GM18499 (cell line): Measurements from ENCODE around the gene SORBS2.

Source experiments
- ATAC-seq: cut with Tn5 transposase; IDR thresholded peaks from one replicate; pipeline ENCODE4 v1.9.1; 2021; ENCODE audit warnings: moderate number of reproducible peaks; ENCODE audit not compliant: insufficient read depth, unreplicated experiment

The SORBS2 gene

DNA sequence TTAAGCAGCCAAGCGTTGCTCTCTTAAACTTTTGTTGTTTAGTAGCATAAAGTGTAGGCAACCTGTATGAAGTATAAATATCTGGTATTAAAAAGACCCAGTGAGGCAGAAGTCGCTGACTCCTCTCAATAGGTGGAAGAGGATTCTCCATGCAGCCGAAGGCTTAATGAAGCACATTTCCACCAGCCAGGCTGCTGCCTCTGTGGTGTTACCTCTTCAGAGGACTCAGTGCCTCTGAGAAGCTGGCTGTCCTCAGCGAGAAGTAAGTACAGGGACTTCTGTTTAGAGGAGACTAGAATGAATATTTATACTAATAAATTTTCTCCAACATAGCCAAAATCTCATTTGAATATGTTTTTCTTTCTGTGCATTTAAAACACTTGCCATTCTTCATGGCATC, 6.0 kb downstream of the SORBS2 start:
- ATAC-seq: no peak

DNA sequence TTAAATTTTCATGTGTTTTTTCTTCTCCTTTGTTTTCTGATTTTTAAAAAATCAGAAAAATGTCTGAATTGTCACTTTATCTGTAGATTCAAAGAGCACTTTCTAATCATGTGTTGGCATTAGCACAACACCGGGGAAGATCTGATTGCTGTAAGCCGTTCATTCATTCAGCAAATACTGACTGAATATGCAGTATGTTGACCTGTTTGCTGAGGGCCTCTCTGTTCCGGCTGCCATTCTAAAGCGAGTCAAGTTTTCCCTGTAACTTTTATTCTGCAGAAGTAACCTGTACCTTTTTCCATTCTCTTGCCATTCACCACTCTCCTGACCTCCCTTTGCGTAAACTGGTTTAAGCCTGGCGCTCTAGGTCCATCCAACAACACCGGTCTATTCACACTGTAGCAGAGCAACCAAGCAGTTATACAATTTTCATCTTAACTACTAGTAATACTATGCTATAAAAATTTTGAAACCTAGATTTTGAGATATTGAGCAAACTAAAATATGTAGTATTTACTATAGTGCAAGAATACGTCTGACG, 6.7 kb downstream of the SORBS2 start:
- no peak for ATAC-seq

DNA sequence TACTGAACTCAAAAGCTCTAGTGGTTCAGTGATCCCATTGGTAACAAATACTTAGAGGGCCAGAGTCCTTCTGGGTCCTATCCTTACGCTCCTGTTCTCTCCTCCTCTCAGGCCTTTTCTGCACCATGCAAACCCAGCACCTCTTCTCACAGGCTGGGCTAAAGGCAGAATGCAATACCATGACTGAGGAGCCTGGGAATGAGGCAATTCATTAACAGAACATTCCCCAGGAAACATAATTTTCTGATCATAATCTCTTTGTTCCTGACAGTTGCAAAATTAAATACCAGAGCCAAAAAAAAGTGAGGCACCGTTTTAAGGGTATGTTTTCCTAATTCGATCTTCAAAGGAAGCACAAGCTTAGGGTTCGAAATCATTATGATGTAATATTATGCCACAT, 9.0 kb downstream of the SORBS2 start:
- no peak for ATAC-seq

DNA sequence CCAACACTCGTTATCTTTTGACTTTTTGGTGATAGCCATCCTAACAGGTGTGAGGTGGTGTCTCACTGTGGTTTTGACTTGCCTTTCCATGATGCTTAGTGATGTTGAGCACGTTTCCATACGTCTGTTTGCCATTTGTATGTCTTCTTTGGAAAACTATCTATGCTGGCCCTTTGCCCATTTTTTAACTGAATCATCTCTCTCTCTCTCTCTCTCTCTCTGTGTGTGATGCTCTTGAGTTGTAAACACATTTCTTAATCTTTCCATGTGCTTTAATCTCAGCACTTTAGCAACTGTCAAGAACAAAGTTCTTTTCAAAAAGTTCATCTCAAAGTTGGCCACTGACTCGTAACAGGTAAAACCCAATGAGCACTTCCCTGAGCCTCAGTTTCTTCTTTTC, 10.5 kb downstream of the SORBS2 start:
- no peak for ATAC-seq

DNA sequence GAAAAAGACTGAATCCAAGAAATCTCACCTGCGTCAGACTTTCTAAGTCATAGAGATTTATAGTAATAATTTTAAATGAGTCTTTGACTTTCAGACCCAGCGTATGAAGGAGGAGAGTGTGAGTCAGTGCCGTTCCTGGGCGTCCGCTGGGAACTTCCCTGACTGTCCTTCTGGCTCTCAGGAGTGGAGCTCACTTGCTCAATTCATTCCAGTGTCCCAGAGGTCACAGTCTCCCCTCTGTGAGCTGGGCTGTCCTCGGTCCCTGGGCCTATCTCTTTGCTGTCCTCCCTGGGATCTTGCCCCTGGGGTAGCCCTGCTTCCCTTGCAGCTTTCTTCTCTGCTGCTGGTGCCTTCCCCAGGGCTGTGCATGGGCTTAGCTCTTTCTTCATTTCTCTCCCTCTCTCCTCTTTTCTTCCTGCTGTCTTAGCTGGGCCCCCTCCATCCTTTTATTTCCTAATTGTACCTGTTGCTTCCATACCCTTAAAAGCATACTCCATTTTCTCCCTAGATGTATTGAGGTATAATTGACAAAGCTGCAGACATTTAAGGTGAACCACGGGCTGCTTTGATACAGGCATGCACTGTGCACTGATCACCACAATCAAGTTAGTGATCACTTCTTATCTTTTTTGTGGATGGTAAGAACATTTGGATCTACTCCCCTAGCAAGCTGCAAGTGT, 11.6 kb downstream of the SORBS2 start:
- ATAC-seq: no peak

DNA sequence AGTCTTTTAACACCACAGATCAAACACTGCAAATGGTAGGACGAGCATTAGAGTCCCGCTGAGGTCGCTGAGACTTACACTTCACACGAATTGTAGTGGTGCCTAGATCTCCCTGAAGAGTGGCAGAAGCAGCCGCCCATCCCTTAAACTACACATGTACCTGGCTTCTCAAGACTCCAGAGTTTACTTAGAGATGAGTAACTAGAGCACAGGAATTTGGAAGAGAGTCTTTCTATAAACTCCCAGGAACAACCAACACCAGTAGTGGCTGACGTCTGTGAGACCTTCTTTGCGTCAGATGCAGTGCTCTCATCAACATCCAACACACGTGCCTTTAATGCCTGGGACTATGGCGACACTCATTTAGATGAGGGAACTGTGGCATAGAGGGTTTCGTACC, 12.6 kb downstream of the SORBS2 start:
- no peak for ATAC-seq

DNA sequence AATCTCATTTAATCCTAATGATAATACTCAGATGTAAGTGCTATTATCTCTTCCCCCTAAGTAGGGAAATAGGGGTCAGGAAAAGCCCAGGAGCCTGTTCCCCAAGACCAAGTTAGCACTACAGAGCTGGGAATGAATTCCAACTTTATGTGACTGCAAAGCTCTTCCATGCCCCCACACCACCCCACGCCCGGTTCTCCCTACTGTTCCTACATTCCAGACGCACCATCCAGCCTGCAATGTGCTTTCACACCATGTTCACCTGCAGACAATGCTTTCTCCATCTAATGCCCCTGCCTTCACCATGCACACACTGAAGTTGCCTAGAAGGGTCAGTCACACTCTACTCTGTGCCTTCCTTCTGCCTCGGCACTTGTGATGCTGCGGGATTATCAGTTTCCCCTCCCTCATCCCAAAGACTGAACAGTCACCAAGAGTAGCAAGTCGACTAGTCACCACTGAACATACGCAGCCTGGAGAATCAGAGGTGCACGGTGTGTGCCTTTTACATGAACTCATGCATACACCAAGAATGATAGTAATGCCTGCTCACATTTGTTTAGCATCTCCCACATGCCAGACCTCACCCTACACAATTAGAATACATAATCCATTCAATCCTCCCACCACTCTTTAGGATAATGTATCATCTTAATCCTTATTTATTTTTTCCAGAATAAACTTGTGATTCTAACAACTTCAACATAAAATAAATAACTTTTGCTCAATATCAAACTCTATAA, 14.2 kb downstream of the SORBS2 start:
- no peak for ATAC-seq

DNA sequence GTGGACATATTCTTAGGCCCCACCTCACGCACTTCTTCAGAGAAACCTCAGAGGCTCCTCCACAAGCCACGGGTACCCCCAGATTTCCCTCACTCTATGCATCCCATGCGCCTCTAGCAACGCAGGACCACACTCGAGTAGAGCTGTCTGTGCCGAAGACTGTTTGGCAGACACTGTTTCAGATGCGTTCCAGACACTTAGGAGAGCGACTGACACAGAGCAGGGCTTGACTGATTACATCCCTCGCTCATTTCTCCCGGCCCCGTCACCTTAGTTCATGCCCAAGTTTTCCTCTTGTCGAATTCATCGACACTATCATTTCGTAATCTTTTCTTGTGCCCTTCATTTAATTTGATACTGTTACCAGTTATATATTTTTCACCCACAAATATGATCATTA, 15.0 kb downstream of the SORBS2 start:
- no peak for ATAC-seq

DNA sequence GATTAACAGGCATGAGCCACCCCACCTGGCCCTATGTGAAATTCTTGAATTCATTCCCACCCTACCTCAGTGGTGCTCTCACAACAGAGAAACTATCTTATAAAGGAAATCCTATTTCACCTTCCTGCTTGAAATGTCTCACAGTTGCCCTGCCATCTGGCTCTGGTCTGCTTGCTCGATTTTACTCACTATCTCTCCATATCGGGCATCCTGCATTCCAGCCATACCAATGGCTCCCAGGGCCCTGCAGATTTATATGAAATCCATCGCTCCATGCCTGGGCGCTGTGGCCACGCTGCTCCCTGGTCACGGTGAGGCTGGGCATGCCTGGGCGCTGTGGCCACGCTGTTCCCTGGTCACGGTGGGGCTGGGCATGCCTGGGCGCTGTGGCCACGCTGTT, 15.8 kb downstream of the SORBS2 start:
- no peak for ATAC-seq

DNA sequence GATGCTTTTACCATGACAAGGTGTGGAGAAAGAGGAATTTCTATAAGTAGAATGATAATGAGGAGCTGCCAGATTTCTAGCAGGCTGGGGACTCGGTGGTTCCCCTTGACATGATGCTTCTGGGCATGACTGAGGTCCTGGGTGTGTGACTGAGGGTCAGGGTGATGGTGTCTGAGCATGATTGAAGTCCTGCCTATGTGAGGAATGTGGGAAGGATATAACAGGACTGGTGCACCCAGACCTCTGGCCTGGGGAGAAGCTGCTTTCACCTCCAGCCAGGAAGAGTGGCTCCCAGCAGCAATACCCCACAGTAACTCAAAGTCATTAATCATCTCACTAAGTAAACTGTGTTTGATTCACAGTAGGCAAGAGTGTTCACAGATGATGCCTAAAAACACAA, 17.4 kb downstream of the SORBS2 start:
- ATAC-seq: no peak

DNA sequence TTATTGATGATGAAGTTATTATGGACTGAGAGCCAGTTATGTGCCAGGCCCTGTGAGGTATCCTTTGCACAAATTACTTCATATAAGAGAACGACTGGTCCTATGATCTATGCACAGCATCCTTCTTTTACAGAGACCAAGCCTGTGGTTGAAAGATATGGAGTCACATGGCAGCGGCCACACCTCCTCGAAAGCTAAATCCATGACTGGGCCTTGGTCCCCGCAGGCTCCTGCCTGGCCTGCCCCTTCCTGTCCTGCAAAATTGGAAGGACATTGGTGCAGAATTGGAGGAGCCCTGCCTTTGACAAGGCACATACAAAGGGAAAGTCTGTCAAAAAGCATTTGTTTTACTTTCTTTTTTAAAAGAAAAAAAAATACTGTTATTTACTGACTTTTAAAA, 18.3 kb downstream of the SORBS2 start:
- no peak for ATAC-seq

DNA sequence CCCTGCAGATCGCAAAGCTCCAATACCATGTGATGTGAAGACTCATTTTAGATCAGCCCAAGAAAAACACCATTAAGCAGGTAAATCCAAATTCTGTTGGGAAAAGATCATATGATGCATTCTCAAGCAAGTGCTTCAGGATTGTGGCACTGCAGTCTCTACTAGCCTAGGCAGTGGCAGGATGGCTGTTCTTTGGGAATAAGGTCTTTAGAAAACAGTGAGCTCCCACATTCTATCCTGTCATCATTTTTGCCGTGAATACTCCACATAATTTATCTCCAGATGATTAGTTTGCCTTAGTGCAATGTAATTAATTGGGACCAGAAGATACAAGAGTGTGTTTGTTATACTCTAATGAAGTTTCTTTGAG, 18.9 kb downstream of the SORBS2 start:
- ATAC-seq: no peak

DNA sequence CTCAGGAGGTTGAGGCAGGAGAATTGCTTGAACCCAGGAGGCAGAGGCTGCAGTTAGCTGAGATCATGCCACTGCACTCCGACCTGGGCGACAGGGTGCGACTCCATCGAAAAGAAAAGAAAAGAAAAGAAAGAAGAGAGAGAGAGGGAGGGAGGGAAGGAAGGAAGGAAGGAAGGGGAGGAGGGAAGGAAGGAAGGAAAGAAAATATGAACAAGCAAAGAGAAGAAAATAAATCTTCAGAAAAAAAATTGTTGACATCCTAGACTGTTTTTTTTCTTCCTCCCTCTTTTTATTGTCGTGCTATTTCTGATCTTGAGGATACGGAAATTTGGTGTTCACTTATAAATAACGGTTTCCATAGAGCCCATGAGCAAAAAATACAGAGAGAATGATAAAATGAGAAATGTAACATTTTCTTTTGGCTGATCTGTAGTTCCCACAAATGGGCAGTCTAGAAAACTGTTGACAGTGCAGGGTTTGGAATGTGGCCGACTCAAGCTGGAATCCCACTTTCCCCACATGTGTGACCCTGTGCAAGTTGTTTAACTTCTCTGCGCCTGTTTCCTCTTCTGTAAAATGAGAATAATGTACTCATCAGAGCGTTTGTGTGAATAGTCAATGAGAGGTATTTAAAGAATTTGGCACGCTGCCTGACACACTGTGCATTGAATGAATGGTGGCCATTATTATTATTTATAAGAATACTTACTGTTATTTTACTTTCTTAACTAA, 19.4 kb downstream of the SORBS2 start:
- no peak for ATAC-seq

DNA sequence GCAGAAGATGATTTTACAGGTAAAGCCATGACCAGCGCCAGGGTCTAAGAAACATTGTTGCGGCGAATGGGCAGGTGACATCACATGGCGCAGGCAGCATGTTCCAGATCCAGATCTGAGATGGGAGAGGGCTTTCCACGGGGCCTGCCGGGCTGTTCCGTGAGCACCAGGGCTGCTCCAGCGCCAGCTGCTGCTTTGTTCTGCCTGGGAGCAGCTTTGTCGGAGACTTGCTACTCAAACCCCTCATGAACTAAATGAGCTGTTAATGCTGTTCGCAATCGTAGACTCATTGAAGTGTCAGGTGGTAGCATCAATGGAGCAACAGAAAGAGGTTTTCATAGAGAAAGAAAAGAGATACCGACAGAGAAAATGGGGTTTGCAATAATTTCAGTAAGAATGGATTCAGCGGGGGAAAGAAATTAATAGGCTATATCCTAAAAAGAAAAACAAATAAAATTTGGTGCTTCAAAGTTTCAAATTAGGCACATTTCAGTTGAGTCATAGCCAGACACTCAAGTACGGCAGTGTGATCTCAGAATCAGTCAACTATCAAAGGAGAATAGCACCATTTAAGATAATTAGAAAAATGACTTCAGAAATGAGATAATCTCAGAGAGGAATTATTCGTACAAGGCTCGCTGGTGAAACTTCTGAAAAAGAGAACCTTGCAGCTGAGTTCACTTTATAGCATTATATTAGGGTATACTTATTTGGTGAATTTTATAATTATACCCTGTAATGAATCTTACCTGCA, 23.9 kb downstream of the SORBS2 start:
- ATAC-seq: no peak

DNA sequence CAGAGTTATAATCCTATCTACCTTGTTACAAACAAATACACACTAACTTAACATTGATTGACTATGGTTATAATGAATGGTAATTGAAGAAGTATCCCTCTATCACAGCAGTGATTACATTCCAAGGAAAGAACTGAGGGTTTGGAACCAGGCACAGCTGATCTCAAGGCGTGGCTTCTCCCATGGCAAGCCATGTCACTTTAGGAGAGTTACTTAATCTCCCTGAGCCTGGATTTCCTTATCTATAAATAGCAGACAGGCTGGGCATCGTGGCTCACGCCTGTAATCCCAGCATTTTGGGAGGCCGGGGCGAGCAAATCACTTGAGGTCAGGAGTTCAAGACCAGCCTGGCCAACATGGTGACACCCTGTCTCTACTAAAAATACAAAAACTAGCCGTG, 25.6 kb downstream of the SORBS2 start:
- no peak for ATAC-seq

DNA sequence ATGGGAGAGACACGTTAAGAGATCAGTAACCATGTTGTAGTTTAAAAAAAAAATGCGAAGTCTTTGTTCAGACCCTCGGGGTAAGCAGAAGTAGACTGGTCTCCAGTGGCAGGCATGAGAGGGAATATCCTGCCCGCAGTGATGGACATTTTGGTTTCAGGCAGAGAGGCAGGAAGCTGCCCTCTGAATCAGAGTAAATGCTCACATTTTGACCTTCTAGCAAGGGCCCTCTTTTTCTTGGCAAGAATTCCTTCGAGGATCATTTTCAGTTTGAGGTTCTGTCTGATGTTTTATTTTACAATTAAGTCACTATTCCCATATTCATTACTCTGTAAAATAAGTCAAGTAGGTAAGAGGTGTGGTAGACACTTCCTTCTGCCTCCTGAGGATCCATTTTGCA, 28.4 kb downstream of the SORBS2 start:
- ATAC-seq: no peak

DNA sequence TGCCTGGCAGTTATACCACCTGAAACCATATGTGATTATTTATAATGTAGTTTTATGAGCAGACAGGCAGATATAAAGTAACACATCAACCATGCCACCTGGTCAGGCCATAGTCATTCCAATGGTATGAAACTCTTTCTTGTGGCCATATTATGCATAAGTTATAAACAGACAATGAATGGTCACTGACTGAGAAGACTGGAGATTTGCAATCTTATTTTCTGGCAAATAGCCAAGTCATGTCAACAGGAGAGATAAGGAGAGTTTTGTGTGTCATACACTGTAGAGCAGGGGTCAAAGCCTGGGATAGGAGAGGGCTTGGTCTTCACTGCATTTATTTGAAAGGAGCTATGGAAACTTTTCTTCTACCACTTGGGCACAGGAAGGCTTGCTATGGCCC, 29.5 kb downstream of the SORBS2 start:
- no peak for ATAC-seq

DNA sequence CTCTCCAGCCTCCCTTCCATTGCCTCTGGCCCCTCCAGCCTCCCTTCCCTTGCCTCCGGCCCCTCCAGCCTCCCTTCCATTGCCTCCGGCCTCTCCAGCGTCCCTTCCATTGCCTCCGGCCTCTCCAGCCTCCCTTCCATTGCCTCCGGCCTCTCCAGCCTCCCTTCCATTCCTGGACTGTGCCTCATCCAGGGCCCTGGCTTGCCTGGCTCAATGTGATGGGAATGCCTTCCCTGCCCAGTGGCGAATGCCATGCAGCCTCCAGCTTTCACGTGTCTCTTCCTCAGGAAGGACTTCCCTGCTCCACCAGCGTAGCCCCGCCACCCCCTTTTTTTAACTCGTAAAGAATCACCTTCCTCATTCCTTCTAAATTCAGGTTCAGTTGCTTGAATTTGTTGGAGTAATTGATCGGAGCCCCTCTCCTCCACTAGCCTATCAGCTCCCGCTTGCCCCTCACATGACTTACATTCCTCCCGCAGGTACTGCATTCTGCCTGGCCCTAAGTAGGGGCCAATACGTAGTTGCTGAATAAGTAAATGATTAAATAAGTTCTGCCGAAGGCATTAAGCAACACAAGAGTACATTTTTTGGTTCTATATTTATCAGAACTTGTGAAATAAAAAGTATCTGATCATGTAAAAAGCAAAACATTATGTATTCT, 30.3 kb downstream of the SORBS2 start:
- ATAC-seq: no peak

DNA sequence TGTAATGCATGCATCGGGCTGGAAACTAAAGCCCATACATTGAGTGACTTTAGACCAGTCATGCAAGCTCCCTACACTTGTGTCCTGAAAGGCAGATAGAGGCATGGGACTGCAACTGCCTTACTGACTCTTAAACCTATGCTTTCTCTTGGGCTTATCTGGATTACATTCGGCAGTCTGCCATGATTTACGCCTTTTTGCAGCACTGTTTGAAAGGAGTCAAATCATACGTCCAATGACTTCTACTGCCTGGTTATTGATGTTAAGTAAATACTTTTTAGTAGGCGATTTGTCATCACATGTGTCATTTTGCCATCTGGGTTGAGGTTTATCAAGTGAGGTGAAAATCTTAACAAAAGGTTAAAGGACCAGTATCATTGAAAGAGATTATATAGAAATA, 31.5 kb downstream of the SORBS2 start:
- ATAC-seq: no peak

DNA sequence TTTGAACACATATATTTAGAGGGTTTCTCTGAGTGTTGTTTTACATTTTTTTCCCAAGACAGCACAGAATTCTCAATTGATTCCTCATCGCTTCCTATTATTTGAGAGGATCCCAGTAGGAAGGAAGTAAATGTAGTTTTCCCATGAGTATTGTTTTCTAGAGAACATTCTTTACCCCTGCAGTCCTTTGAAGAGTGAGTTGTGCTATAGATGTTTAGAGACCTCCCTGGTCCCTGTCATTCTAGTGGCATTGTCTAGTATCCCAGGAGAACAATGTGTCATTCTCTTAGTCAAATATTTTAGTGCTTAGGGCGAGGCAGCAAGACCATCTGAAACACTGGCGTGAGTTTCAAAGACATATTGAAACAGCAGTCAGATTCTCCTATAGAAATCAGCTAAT, 32.5 kb downstream of the SORBS2 start:
- ATAC-seq: no peak
